OCI-LY7 (cell line): ENCODE results near the gene MPP4.

Experiments used
- EZH2phosphoT487 ChIP-seq: fragments of 200-600 bp; sonication (generic); IDR thresholded peaks from 2 replicates; pipeline ENCODE4 v1.6.1; 2018; ENCODE audit warnings: low read depth, borderline replicate concordance, mild to moderate bottlenecking, mixed run types, antibody characterized with exemption, low read length, moderate library complexity, mixed read lengths
- TF ChIP-seq, protein P1 (sequence below): fragments of 200-600 bp; sonication (generic); conservative IDR thresholded peaks from 2 replicates; pipeline ENCODE4 v1.5.1; 2014; ENCODE audit warnings: mild to moderate bottlenecking, antibody characterized with exemption, low read length, moderate library complexity, mixed read lengths

DNA sequence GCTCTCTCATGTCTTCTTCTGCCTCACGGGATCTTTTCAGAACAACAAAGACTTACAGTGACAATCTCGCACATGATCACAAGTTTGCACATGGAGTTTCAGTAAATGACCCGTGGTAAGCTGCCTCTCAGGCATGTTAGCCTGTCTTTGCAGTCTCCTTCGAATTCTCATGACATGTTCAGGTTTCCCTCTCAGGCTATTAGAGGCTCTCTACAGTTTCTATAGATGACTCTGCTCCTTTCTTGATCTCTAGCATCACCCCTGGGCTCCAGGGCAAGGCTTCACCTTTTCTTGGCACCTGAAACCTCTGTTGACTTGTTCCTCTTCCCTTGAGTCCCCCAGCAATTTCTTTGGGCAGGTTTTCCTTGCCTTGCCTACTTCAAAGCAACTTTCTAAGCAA is 23.0 kb downstream of the MPP4 start:
- no peak for TF ChIP-seq EZH2phosphoT487
- TF ChIP-seq, protein P1, sequence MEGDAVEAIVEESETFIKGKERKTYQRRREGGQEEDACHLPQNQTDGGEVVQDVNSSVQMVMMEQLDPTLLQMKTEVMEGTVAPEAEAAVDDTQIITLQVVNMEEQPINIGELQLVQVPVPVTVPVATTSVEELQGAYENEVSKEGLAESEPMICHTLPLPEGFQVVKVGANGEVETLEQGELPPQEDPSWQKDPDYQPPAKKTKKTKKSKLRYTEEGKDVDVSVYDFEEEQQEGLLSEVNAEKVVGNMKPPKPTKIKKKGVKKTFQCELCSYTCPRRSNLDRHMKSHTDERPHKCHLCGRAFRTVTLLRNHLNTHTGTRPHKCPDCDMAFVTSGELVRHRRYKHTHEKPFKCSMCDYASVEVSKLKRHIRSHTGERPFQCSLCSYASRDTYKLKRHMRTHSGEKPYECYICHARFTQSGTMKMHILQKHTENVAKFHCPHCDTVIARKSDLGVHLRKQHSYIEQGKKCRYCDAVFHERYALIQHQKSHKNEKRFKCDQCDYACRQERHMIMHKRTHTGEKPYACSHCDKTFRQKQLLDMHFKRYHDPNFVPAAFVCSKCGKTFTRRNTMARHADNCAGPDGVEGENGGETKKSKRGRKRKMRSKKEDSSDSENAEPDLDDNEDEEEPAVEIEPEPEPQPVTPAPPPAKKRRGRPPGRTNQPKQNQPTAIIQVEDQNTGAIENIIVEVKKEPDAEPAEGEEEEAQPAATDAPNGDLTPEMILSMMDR: no peak
